OCI-LY1 (cell line): Measurements from ENCODE around the gene AGFG1.

Source experiments
- EZH2 ChIP-seq: fragments of 200-600 bp; sonication (generic), shearing (Covaris generic); IDR thresholded peaks from 2 replicates; pipeline ENCODE4 v1.8.0; 2017; ENCODE audit warnings: borderline replicate concordance, mixed run types, mild to moderate bottlenecking, antibody characterized with exemption, low read length, moderate library complexity, mixed read lengths
- TF ChIP-seq, protein P1 (sequence below): fragments of 200-600 bp; sonication (generic), shearing (Covaris generic); IDR thresholded peaks from 2 replicates; pipeline ENCODE4 v1.5.1; 2017; ENCODE audit warnings: mild to moderate bottlenecking, antibody characterized with exemption, low read length, moderate library complexity, mixed read lengths

GRCh38 chr2:227443889-227444568 lies 27.9 kb upstream of the AGFG1 start:
- TF ChIP-seq, protein P1, sequence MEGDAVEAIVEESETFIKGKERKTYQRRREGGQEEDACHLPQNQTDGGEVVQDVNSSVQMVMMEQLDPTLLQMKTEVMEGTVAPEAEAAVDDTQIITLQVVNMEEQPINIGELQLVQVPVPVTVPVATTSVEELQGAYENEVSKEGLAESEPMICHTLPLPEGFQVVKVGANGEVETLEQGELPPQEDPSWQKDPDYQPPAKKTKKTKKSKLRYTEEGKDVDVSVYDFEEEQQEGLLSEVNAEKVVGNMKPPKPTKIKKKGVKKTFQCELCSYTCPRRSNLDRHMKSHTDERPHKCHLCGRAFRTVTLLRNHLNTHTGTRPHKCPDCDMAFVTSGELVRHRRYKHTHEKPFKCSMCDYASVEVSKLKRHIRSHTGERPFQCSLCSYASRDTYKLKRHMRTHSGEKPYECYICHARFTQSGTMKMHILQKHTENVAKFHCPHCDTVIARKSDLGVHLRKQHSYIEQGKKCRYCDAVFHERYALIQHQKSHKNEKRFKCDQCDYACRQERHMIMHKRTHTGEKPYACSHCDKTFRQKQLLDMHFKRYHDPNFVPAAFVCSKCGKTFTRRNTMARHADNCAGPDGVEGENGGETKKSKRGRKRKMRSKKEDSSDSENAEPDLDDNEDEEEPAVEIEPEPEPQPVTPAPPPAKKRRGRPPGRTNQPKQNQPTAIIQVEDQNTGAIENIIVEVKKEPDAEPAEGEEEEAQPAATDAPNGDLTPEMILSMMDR: no peak
- no peak for TF ChIP-seq EZH2
